Measurements from ENCODE around the gene GFRA1. TPM values are rescaled to one million over a fixed set of nuclear protein-coding genes. Genes with fewer than 3 reads are reported as not detected.

Gene GFRA1
- total RNA-seq, 2 experiments from 2014 or later, result not detected

- Mint-ChIP-seq H3K36me3 (ENCODE audit: low read depth) (no peaks in the 10 kb centered on the region), H3K4me3 (no peak overlapping the region), H3K4me1 (ENCODE audit: low read depth) (no peaks in the 10 kb centered on the region), H3K27me3 (no peaks in the 10 kb centered on the region), H3K9me3 (no peaks in the 10 kb centered on the region), H3K27ac (no peak overlapping the region)
- intact Hi-C loops (cut with DNase I, micrococcal nuclease), result no loop called here
- no peaks in the 10 kb centered on the region for H3K27me3 ChIP-seq (ENCODE audit: control insufficient read depth in 1 of 2, insufficient read depth in 2 of 2, low read length in 2 of 2)
- DNase-seq, result no peak
- no peak for ATAC-seq (ENCODE audit: poor library complexity)
- H3K36me3 ChIP-seq (ENCODE audit: insufficient read depth, low read length), result no peaks in the 10 kb centered on the region
- no peak overlapping the region for H3K27ac ChIP-seq (ENCODE audit: low read depth in 1 of 2, low read length in 2 of 2)
- peaks cover 0 to 3% of the 10 kb centered on the region in 2 experiments for H3K9me3 ChIP-seq (ENCODE audit: control insufficient read depth in 1 of 2, insufficient read depth in 1 of 2, low read length in 2 of 2)
- H3K4me1 ChIP-seq (ENCODE audit: insufficient read depth, low read length), result no peaks in the 10 kb centered on the region
- POLR2A ChIA-PET, result no interaction called here
- CTCF ChIA-PET, result no interaction called here
- no peak overlapping the region for H3K4me3 ChIP-seq (ENCODE audit: low read length)
- TF ChIP-seq CTCF (IDR thresholded peaks at IDR 0.05), result no peak
Measured at GRCh38 chr10:116154651-116155050, 118.4 kb downstream of the GFRA1 start.

- DNase-seq (no peak), ATAC-seq (ENCODE audit: poor library complexity) (no peak)
- no peaks in the 10 kb centered on the region for H3K9me3 ChIP-seq (ENCODE audit: control insufficient read depth in 1 of 2, insufficient read depth in 1 of 2, low read length in 2 of 2)
- Mint-ChIP-seq H3K27ac (no peak overlapping the region), H3K27me3 (no peaks in the 10 kb centered on the region), H3K4me1 (ENCODE audit: low read depth) (peaks cover 17% of the 10 kb centered on the region), H3K4me3 (no peak overlapping the region), H3K36me3 (ENCODE audit: low read depth) (no peaks in the 10 kb centered on the region), H3K9me3 (no peaks in the 10 kb centered on the region)
- POLR2A ChIA-PET, result no interaction called here
- H3K36me3 ChIP-seq (ENCODE audit: insufficient read depth, low read length), result no peaks in the 10 kb centered on the region
- no peaks in the 10 kb centered on the region for H3K4me1 ChIP-seq (ENCODE audit: insufficient read depth, low read length)
- H3K27ac ChIP-seq (ENCODE audit: low read depth in 1 of 2, low read length in 2 of 2), result no peak overlapping the region
- no peak overlapping the region for H3K4me3 ChIP-seq (ENCODE audit: low read length)
- intact Hi-C loops (cut with DNase I, micrococcal nuclease), result no loop called here
- TF ChIP-seq CTCF (IDR thresholded peaks at IDR 0.05), result no peak
- CTCF ChIA-PET, result no interaction called here
- no peaks in the 10 kb centered on the region for H3K27me3 ChIP-seq (ENCODE audit: control insufficient read depth in 1 of 2, insufficient read depth in 2 of 2, low read length in 2 of 2)
Measured at GRCh38 chr10:116151076-116151475, 121.9 kb downstream of the GFRA1 start.

GRCh38 chr10:116150606-116151005 lies 122.4 kb downstream of the GFRA1 start:
- Histone ChIP-seq H3K4me3 (ENCODE audit: low read length) (no peak overlapping the region), H3K27ac (ENCODE audit: low read depth in 1 of 2, low read length in 2 of 2) (no peak overlapping the region), H3K9me3 (ENCODE audit: control insufficient read depth in 1 of 2, insufficient read depth in 1 of 2, low read length in 2 of 2) (no peaks in the 10 kb centered on the region), H3K27me3 (ENCODE audit: control insufficient read depth in 1 of 2, insufficient read depth in 2 of 2, low read length in 2 of 2) (no peaks in the 10 kb centered on the region), H3K36me3 (ENCODE audit: insufficient read depth, low read length) (no peaks in the 10 kb centered on the region), H3K4me1 (ENCODE audit: insufficient read depth, low read length) (no peaks in the 10 kb centered on the region)
- ATAC-seq (ENCODE audit: poor library complexity) (no peak), DNase-seq (no peak)
- Mint-ChIP-seq H3K27ac (no peak overlapping the region), H3K4me1 (ENCODE audit: low read depth) (peaks cover 17% of the 10 kb centered on the region), H3K27me3 (no peaks in the 10 kb centered on the region), H3K4me3 (no peak overlapping the region), H3K36me3 (ENCODE audit: low read depth) (no peaks in the 10 kb centered on the region), H3K9me3 (no peaks in the 10 kb centered on the region)
- intact Hi-C loops (cut with DNase I, micrococcal nuclease), result no loop called here
- ChIA-PET POLR2A (no interaction called here), CTCF (no interaction called here)
- no peak for TF ChIP-seq CTCF (IDR thresholded peaks at IDR 0.05)
